Activated CD8-positive, alpha-beta T cell treated with anti-CD3 and anti-CD28 coated beads for 36 hours (primary cell): Measurements from ENCODE around the gene HDGFL3. TPM values are rescaled to one million over a fixed set of nuclear protein-coding genes. Genes with fewer than 3 reads are reported as not detected.

Experiments used
- ATAC-seq: fragments of 200-7000 bp; cut with Tn5 transposase; one replicate; pipeline ENCODE4 v1.10.0; 2021; ENCODE audit warnings: mild to moderate bottlenecking, moderate library complexity
- CTCF ChIA-PET: fragments of 350-600 bp; sonication (Branson Sonifier 250); formaldehyde crosslinking; loops from one replicate; lab custom pipeline; 2021; ENCODE audit warnings: antibody characterized with exemption; lab: Charles Lee
- POLR2A ChIA-PET: fragments of 350-600 bp; sonication (Branson Sonifier 250); formaldehyde crosslinking; loops from one replicate; lab custom pipeline; 2021; ENCODE audit warnings: antibody characterized with exemption; lab: Charles Lee
- DNase-seq: peaks from one replicate; pipeline ENCODE4 v3.0.0-alpha.2; 2020
- H3K27ac Mint-ChIP-seq: one replicate; pipeline ENCODE4 v1.8.0; 2021; ENCODE audit warnings: mild to moderate bottlenecking, mixed read lengths
- H3K27me3 Mint-ChIP-seq: one replicate; pipeline ENCODE4 v1.8.0; 2021; ENCODE audit warnings: mixed read lengths
- H3K36me3 Mint-ChIP-seq: one replicate; pipeline ENCODE4 v1.8.0; 2021; ENCODE audit warnings: low read depth, mixed read lengths
- H3K4me1 Mint-ChIP-seq: one replicate; pipeline ENCODE4 v1.8.0; 2021; ENCODE audit warnings: low read depth, mixed read lengths
- H3K4me3 Mint-ChIP-seq: one replicate; pipeline ENCODE4 v1.8.0; 2021; ENCODE audit warnings: mild to moderate bottlenecking, moderate library complexity, mixed read lengths
- H3K9me3 Mint-ChIP-seq: one replicate; pipeline ENCODE4 v1.8.0; 2021; ENCODE audit warnings: mixed read lengths
- CTCF ChIP-seq: fragments of 200-600 bp; IDR thresholded peaks from one replicate; pipeline ENCODE4 v1.8.0; 2022; ENCODE audit warnings: antibody characterized with exemption, mild to moderate bottlenecking
- intact Hi-C: fragments of 100-400 bp; cut with micrococcal nuclease; formaldehyde crosslinking; loops from one replicate; pipeline ENCODE4 v1.10.0; 2022
- total RNA-seq, 2 experiments: library from RNA; stranded (reverse); gene quantifications; one replicate each; pipeline ENCODE4 v1.2.3, GENCODE V29; 2021

HDGFL3 gene
- total RNA-seq, 2 experiments from 2014 or later, result 31.1 to 32.2 TPM

DNA sequence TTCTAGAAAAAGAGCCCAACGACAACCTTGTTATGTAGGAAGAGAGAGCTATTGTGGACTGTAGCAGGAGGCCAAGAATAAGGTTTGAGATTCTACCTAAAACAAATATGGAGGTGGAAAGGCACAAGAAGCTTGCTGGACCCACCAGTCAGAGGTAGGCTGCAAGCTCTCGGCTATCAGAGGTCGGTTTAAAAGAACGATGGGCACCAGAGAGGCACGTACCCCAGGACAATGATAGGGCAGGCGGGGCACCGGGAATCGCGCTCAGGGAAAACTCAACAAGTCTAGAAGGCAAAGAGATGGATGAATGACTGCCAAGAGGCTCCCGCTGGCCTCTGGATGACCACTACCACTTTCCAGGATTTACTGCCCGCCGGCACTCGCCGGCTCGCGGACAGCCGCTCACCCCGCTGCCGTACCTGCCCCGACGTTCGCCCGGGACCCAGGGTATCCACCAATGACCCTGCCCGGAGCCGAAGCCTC is 1.1 kb downstream of the HDGFL3 start:
- Mint-ChIP-seq H3K36me3 (peaks cover 4% of the 10 kb centered on the region), H3K4me3 (peak overlapping the region; percentile 90), H3K9me3 (no peaks in the 10 kb centered on the region), H3K27me3 (peaks cover 21% of the 10 kb centered on the region), H3K4me1 (peaks cover 24% of the 10 kb centered on the region), H3K27ac (peak overlapping the region; percentile 94)
- TF ChIP-seq CTCF, result no peak
- ChIA-PET POLR2A (interaction anchor here (1.4 kb wide), 1 partner anchor 45 kb away, joined by 3 read pairs; no protein-coding TSS in a partner anchor), CTCF (interaction anchor here (0.7 to 1.9 kb wide), 4 partner anchors 18 to 44 kb away, joined by 3 to 5 read pairs (median 4); no protein-coding TSS in a partner anchor)
- intact Hi-C loops, result loop anchor here (5.0 kb wide), 1 partner anchor 194 kb away; the partner anchor contains the start of gene C15orf40
- DNase-seq (no peak), ATAC-seq (no peak)

- Mint-ChIP-seq H3K27me3 (peaks cover 22% of the 10 kb centered on the region), H3K36me3 (peaks cover 4% of the 10 kb centered on the region), H3K27ac (peak overlapping the region; percentile 94), H3K4me3 (peak overlapping the region; percentile 90), H3K9me3 (no peaks in the 10 kb centered on the region), H3K4me1 (peaks cover 28% of the 10 kb centered on the region)
- ATAC-seq, result no peak
- intact Hi-C loops, result loop anchor here (5.0 kb wide), 1 partner anchor 194 kb away; the partner anchor contains the start of gene C15orf40
- ChIA-PET CTCF (interaction anchor here (0.7 to 1.9 kb wide), 5 partner anchors 17 to 195 kb away, joined by 3 to 5 read pairs (median 4); no protein-coding TSS in a partner anchor), POLR2A (interaction anchor here (1.4 kb wide), 1 partner anchor 45 kb away, joined by 3 read pairs; no protein-coding TSS in a partner anchor)
- TF ChIP-seq CTCF, result no peak
- DNase-seq, result no peak
Measured at GRCh38 chr15:83205725-83206324, 1.8 kb downstream of the HDGFL3 start.

DNA sequence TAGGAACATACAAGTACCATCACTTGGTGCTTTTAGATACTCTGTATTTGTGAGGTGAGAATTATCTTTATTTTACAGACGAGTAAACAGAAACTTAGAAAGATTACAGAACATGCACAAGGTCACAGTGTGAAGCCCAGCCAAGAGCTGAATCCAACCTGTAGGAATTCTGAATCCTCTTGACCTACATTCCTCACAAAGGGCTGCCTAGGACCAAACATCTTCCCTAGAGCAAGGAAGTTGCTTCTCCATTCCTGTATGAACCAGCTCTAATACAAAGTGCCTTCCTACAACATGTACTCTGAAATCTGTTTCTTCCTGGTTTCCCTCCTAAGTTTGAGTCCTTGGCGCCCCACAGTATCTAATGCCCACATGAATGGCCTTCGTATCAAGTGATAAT is 2.9 kb downstream of the HDGFL3 start:
- ATAC-seq (no peak), DNase-seq (no peak)
- Mint-ChIP-seq H3K36me3 (peaks cover 4% of the 10 kb centered on the region), H3K4me3 (peak overlapping the region; percentile 17), H3K9me3 (no peaks in the 10 kb centered on the region), H3K27me3 (peaks cover 22% of the 10 kb centered on the region), H3K27ac (no peak overlapping the region), H3K4me1 (peaks cover 36% of the 10 kb centered on the region)
- ChIA-PET POLR2A (no interaction called here), CTCF (interaction anchor here (0.9 to 1.9 kb wide), 2 partner anchors 40 to 42 kb away, joined by 5 to 6 read pairs; no protein-coding TSS in a partner anchor)
- intact Hi-C loops, result loop anchor here (5.0 kb wide), 1 partner anchor 192 kb away; the partner anchor contains the start of gene C15orf40
- no peak for TF ChIP-seq CTCF

GRCh38 chr15:83203543-83203942 is 4.1 kb downstream of the HDGFL3 start:
- ChIA-PET CTCF (interaction anchor here (1.0 kb wide), 1 partner anchor 192 kb away, joined by 3 read pairs; the partner anchor contains the start of gene C15orf40), POLR2A (no interaction called here)
- Mint-ChIP-seq H3K27me3 (peaks cover 22% of the 10 kb centered on the region), H3K36me3 (peaks cover 4% of the 10 kb centered on the region), H3K27ac (no peak overlapping the region), H3K4me1 (peaks cover 47% of the 10 kb centered on the region), H3K4me3 (no peak overlapping the region), H3K9me3 (no peaks in the 10 kb centered on the region)
- intact Hi-C loops, result no loop called here
- DNase-seq (no peak), ATAC-seq (no peak)
- TF ChIP-seq CTCF, result no peak
